Fibroblast of the conjunctiva (primary cell): ENCODE results near the gene USP11.

Experiments
- DNase-seq: peaks from one replicate; pipeline ENCODE4 v3.0.0-alpha.2; 2010; ENCODE audit warnings: low read depth

The USP11 gene

DNA sequence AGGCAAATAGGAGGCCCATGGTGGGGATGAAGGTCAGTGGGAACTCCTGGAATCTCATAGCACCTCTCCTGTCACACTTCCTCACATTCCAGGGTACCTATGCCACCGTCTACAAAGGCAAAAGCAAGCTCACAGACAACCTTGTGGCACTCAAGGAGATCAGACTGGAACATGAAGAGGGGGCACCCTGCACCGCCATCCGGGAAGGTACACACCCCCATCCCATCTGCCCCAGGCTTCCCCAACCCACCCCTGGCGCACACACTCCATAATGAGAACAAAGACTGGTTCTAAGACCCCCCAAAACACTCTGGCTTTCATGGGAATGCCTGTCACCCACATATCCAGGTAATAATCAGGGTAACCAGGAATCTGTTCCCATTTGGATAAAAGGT is 7.9 kb upstream of the USP11 start:
- DNase-seq: no peak

DNA sequence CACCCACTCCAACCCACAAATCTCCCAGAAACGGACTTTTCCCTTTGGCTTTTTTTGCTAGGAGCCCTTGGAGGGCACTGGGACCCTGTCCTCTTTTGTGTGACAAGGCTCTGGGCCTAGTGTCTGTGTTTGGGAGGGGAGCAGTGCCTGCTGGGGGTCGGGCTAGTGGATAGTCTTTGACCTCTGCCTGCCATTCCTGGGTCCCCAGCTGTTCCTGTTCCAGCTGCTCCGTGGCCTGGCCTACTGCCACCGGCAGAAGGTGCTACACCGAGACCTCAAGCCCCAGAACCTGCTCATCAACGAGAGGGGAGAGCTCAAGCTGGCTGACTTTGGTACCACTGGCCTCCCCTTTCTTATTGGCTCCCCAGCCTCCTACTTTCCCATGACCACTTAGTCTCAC is 6.7 kb upstream of the USP11 start:
- DNase-seq: no peak

- DNase-seq: no peak
These were observed 6.1 kb upstream of the USP11 start for GRCh38 chrX:47226531-47227333.

- no peak for DNase-seq
These were observed 5.5 kb upstream of the USP11 start for GRCh38 chrX:47227334-47227583.

- no peak for DNase-seq
These were observed 4.1 kb upstream of the USP11 start for GRCh38 chrX:47228550-47229270.

- DNase-seq: no peak
These were observed 3.4 kb upstream of the USP11 start for GRCh38 chrX:47229427-47229826.

DNA sequence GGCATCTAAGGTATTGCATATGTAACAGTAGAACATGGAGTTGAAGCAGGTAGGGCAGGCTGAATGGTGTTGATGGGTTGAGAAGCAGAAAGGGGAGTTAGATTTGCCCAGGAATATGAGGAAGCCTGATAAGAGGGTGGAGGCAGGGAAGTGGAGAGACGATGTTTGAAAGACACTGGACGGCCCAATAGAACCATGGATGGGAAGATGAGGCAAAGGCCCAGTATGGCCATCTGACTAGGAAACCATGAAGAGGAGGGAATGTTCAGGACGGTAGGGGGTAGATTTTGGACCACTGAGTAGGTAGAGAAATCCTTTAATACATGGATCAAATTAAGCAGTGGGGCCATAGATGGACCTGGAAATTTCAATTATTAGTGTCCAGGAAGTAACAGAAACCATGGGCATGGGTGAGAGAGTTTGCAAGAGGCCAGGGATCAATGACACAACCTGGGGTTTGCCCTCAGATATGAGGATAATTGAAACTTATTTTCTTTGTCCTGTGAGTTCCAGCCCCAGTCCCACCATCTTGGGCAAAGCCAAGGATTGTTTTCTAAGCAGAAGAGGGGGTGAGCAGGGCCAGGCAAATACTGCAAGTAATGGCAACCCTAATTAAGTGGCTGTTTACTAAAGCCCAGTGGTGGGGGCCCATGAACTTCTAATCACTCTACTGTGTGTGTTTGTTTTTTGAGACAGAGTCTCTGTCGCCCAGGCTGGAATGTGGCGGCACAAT is 2.5 kb upstream of the USP11 start:
- no peak for DNase-seq

- no peak for DNase-seq
These were observed 1.6 kb upstream of the USP11 start for GRCh38 chrX:47231167-47231566.

DNA sequence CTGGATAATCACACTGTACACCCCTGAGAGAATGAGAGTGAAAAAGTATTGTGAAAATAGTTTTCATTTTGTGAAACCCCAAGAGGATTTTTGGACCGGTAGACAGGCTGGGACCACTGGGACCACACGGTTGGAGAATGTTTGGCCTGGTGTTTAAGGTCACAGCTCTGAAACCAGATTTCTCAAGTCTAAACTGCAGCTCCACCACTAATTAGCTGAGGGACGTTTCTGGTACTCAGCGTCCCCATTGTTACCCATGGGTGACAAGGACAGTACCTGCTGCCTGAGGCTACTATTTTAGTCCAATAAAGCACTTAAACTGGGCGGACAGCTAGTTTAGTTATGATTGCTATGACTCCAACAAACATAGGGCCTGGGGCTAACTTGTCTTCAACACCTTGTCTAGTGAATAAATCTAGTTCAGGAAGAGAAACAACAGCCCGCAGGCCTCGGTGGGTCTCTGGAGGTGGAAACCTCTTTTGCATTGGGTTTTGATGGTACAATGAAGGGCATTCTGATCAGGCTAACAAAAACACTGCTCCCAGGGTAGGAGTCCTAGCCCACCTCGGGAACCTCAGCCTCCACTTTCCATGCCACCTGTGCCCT is 509 bp upstream of the USP11 start:
- no peak for DNase-seq

GRCh38 chrX:47233333-47234113 is 714 bp downstream of the USP11 start:
- peak; percentile 96 for DNase-seq

DNA sequence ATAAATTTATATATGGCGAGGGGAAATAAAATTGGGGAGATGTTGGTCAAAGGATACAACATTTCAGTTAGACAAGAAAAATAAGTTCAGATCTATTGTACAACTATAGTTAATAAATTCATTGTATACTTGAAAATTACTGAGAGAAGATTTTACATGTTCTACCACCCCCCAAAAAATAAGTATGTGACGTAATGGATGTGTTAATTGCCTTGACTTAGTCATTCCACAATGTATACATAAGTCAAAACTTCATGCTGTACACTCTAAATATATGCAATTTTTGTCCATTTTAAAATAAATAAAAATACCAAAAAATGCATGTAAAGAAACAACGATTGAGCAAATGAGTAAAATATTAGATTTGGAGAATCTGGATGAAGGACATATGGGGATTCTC is 1.8 kb downstream of the USP11 start:
- DNase-seq: no peak

GRCh38 chrX:47235691-47236103 is 2.9 kb downstream of the USP11 start:
- no peak for DNase-seq

GRCh38 chrX:47239199-47239598 is 6.4 kb downstream of the USP11 start:
- no peak for DNase-seq

GRCh38 chrX:47239898-47240545 is 7.2 kb downstream of the USP11 start:
- no peak for DNase-seq

DNA sequence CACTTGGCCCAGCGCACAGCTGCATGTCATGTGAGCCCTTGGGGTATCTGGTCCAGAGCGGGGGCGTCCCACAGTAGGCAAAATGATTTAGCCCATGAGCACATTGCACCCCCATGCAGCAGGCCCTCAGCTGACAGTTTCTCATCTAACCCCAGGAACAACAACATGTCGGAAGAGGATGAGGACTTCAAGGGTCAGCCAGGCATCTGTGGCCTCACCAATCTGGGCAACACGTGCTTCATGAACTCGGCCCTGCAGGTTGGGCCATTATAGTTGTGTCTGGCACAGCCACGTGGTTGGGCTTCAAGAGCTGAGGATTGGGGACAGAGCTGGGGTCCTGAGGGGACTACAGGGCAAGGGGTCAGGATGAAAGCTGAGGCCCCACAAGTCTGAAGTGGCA is 7.8 kb downstream of the USP11 start:
- DNase-seq: no peak

DNA sequence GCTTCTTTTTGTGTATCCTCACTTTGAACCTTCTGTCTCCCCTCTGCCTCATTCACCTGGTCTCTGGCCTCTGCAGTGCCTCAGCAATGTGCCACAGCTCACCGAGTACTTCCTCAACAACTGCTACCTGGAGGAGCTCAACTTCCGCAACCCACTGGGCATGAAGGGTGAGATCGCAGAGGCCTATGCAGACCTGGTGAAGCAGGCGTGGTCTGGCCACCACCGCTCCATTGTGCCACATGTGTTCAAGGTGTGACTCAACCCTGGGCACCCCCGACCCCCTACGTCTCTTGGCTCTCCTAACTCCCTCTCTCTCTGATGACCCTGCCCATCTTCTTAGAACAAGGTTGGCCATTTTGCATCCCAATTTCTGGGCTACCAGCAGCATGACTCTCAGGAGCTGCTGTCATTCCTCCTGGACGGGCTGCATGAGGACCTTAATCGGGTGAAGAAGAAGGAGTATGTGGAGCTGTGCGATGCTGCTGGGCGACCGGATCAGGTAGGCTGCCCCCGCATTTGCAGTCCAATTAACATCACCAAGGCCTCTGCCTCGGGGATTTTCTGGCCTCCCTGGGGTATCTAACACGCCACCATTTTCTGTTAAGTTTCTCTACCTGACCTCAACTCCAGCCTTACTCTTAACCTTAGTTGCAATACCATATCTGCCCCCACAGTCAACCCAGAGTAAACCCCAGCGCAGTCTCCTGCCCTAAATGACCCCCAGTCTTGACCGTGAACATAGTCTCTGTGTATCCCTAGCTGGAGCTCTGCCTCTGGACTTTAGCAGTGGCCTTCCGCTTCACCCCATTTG is 8.6 kb downstream of the USP11 start:
- no peak for DNase-seq

DNA sequence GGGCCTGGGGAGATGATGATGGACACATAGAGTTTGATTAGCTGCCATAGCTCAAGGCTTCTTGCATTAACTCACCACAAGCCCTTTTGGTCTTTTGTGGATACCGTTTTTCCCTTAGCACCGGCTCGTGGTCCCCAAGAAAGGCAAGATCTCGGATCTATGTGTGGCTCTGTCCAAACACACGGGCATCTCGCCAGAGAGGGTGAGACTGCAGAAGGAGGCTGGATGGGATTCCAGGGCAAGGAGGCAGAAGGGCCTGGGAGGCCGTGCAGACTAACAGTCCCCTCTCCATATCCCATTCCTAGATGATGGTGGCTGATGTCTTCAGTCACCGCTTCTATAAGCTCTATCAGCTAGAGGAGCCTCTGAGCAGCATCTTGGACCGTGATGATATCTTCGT is 9.5 kb downstream of the USP11 start:
- DNase-seq: no peak

DNA sequence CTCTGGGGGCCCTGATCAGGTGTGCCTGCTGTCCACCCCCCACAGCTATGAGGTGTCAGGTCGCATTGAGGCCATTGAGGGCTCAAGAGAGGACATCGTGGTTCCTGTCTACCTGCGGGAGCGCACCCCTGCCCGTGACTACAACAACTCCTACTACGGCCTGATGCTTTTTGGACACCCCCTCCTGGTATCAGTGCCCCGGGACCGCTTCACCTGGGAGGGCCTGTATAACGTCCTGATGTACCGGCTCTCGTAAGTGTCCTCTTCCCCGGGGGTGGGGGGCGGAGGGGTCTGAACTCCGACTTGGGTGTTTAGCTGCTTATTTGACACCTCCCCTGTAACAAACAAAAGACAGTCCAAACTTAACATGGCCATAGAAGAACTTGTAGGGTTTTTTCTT is 10.5 kb downstream of the USP11 start:
- DNase-seq: no peak

GRCh38 chrX:47244676-47245075 is 11.9 kb downstream of the USP11 start:
- DNase-seq: no peak

DNA sequence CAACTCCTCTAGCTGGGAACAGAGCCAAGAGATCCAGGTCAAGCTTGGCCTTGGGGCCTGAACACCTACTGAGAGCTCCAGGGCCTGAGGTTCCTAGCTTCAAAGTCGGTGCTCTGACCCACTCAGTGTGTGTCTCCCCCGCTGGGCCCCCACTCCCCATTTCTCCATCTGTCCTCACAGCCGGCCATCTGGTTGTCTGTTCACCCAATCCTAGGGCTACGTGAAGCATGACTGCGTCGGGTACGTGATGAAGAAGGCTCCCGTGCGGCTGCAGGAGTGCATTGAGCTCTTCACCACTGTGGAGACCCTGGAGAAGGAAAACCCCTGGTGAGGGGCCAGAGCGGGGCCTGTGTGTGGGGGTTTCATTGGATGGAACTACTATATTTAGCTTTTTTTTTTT is 12.3 kb downstream of the USP11 start:
- no peak for DNase-seq
